Liver (tissue), 9 donors: ENCODE data around the gene CKS2. TPM values are rescaled to one million over a fixed set of nuclear protein-coding genes. Genes with fewer than 3 reads are reported as not detected.

Source experiments
- DNase-seq: peaks from one replicate; pipeline ENCODE4 v3.0.0-alpha.2; 2017; ENCODE audit warnings: low spot score
- H3K27ac ChIP-seq, 2 donors: one replicate each; pipeline ENCODE4 v1.7.0; 2013; ENCODE audit warnings: inconsistent platforms in 2 of 2, low read length in 2 of 2, control low read depth in 1 of 2, low read depth in 1 of 2, mild to moderate bottlenecking in 1 of 2
- H3K27me3 ChIP-seq, 4 donors: one replicate each; pipeline versions ENCODE4 v1.6.1 to v1.7.0; 2013; ENCODE audit warnings: low read length in 3 of 4, inconsistent platforms in 1 of 4, mild to moderate bottlenecking in 1 of 4, moderate library complexity in 1 of 4; ENCODE audit not compliant: control insufficient read depth in 4 of 4, insufficient read depth in 4 of 4
- H3K36me3 ChIP-seq, 4 donors: one replicate each; pipeline versions ENCODE4 v1.6.1 to v1.7.0; 2013; ENCODE audit warnings: low read length in 3 of 4, mild to moderate bottlenecking in 3 of 4, low read depth in 1 of 4, moderate library complexity in 1 of 4; ENCODE audit not compliant: control insufficient read depth in 4 of 4, insufficient read depth in 3 of 4
- H3K4me1 ChIP-seq, 4 donors: one replicate each; pipeline versions ENCODE4 v1.6.1 to v1.7.0; 2013; ENCODE audit warnings: low read length in 3 of 4, mild to moderate bottlenecking in 3 of 4, moderate library complexity in 1 of 4; ENCODE audit not compliant: control insufficient read depth in 4 of 4, insufficient read depth in 4 of 4
- H3K4me3 ChIP-seq, 3 donors: one replicate each; pipeline versions ENCODE4 v1.6.1 to v1.7.0; 2013; ENCODE audit warnings: low read length in 3 of 3, control low read depth in 1 of 3, low read depth in 1 of 3, mild to moderate bottlenecking in 1 of 3
- H3K9ac ChIP-seq, 2 donors: one replicate each; pipeline ENCODE4 v1.7.0; 2013; ENCODE audit warnings: low read length in 2 of 2, mild to moderate bottlenecking in 2 of 2, moderate library complexity in 2 of 2, control low read depth in 1 of 2, low read depth in 1 of 2
- H3K9me3 ChIP-seq, 4 donors: one replicate each; pipeline versions ENCODE4 v1.6.1 to v1.7.0; 2013; ENCODE audit warnings: low read length in 3 of 4; ENCODE audit not compliant: control insufficient read depth in 4 of 4
- ATF3 ChIP-seq: IDR thresholded peaks from 2 replicates; pipeline ENCODE4 v1.6.1; 2016; ENCODE audit warnings: antibody characterized with exemption
- CTCF ChIP-seq: fragments of 150-350 bp; IDR thresholded peaks from 2 replicates; pipeline ENCODE4 v1.5.1; 2017; ENCODE audit warnings: improper control_type of control experiment, low read depth, low read length; ENCODE audit not compliant: missing input control
- FOXA1 ChIP-seq: IDR thresholded peaks from 2 replicates; pipeline ENCODE4 v1.6.1; 2016; ENCODE audit warnings: antibody characterized with exemption
- FOXA2 ChIP-seq: IDR thresholded peaks from 2 replicates; pipeline ENCODE4 v1.6.1; 2016; ENCODE audit warnings: antibody characterized with exemption
- GABPA ChIP-seq, 2 donors: IDR thresholded peaks in 1 of 2; conservative IDR thresholded peaks in 1 of 2; 2 replicates each; pipeline ENCODE4 v1.6.1; 2016; ENCODE audit warnings: antibody characterized with exemption in 2 of 2, mild to moderate bottlenecking in 1 of 2, moderate library complexity in 1 of 2
- HNF4A ChIP-seq, 2 donors: conservative IDR thresholded peaks; 2 replicates each; pipeline ENCODE4 v1.6.1; 2016; ENCODE audit warnings: antibody characterized with exemption in 2 of 2, mild to moderate bottlenecking in 2 of 2
- HNF4G ChIP-seq: IDR thresholded peaks from 2 replicates; pipeline ENCODE4 v1.6.1; 2016; ENCODE audit warnings: antibody characterized with exemption
- JUND ChIP-seq, 2 donors: IDR thresholded peaks; 2 replicates each; pipeline ENCODE4 v1.6.1; 2016; ENCODE audit warnings: antibody characterized with exemption in 2 of 2
- NR2F2 ChIP-seq: IDR thresholded peaks from 2 replicates; pipeline ENCODE4 v1.6.1; 2016; ENCODE audit warnings: antibody characterized with exemption
- SP1 ChIP-seq: IDR thresholded peaks from 2 replicates; pipeline ENCODE4 v1.6.1; 2018; ENCODE audit warnings: antibody characterized with exemption, mild to moderate bottlenecking
- YY1 ChIP-seq: IDR thresholded peaks from 2 replicates; pipeline ENCODE4 v1.6.1; 2016; ENCODE audit warnings: antibody characterized with exemption, mild to moderate bottlenecking
- WGBS: extraction: QIAGEN DNeasy Blood & Tissue Kit; methylation state at CpG from one replicate; pipeline ENCODE4 v1.1.7; 2013; 5-methylcytosine and 5-hydroxymethylcytosine counted together
- polyA plus RNA-seq, 2 donors: library from polyadenylated mRNA; stranded (reverse) in 1 of 2; unstranded in 1 of 2; fragments of 200-250 nt in 1 of 2; fragments of >200 nt in 1 of 2; fragmentation: Nextera tagmentation in 1 of 2; extraction: Ambion mirVana in 1 of 2; gene quantifications; one replicate each; pipeline versions ENCODE4 v1.2.1 to v1.2.3, GENCODE V29; 2013 to 2015
- total RNA-seq, 2 donors: library from RNA; depleted of rRNA; stranded (reverse); fragments of >200 nt; gene quantifications; one replicate each; pipeline ENCODE4 v1.2.3, GENCODE V29; 2014
- TF ChIP-seq, protein P1 (sequence below): IDR thresholded peaks from 2 replicates; pipeline ENCODE4 v1.6.1; 2016; ENCODE audit warnings: antibody characterized with exemption
- TF ChIP-seq, protein P2 (sequence below): IDR thresholded peaks from 2 replicates; pipeline ENCODE4 v1.6.1; 2016; ENCODE audit warnings: antibody characterized with exemption
- donor health status: healthy.
- donor health status: healthy.
- donor health status: healthy.
- donor health status: healthy.
- donor health status: healthy.

The CKS2 gene
- total and polyA plus RNA-seq, 4 donors: 3.1 to 79.7 (median 17.7) TPM

- TF ChIP-seq JUND (IDR thresholded peaks at IDR 0.05) (no peak), ATF3 (no peak), HNF4A (conservative IDR thresholded peaks at IDR 0.05) (peak in 1 of 2 donors; percentile 34), SP1 (no peak), NR2F2 (no peak), CTCF (no peak)
- TF ChIP-seq, protein P1, sequence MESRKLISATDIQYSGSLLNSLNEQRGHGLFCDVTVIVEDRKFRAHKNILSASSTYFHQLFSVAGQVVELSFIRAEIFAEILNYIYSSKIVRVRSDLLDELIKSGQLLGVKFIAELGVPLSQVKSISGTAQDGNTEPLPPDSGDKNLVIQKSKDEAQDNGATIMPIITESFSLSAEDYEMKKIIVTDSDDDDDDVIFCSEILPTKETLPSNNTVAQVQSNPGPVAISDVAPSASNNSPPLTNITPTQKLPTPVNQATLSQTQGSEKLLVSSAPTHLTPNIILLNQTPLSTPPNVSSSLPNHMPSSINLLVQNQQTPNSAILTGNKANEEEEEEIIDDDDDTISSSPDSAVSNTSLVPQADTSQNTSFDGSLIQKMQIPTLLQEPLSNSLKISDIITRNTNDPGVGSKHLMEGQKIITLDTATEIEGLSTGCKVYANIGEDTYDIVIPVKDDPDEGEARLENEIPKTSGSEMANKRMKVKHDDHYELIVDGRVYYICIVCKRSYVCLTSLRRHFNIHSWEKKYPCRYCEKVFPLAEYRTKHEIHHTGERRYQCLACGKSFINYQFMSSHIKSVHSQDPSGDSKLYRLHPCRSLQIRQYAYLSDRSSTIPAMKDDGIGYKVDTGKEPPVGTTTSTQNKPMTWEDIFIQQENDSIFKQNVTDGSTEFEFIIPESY: no peak
- Histone ChIP-seq H3K9ac (peak overlapping the region; percentile 15 to 64), H3K36me3 (no peaks in the 10 kb centered on the region), H3K4me3 (peak overlapping the region; percentile 69 to 81 (median 79)), H3K27me3 (no peaks in the 10 kb centered on the region), H3K27ac (peak overlapping the region; percentile 52 to 73), H3K4me1 (peaks cover 0 to 11% (median 6%) of the 10 kb centered on the region in 4 donors), H3K9me3 (no peaks in the 10 kb centered on the region)
- under 1% methylated on average over 54 of the region's 54 CpGs for WGBS
- no peak for DNase-seq
These were observed 589 bp downstream of the CKS2 start for GRCh38 chr9:89311346-89312221.

- H3K36me3 ChIP-seq: no peaks in the 10 kb centered on the region
- H3K27ac ChIP-seq: peak overlapping the region; percentile 52 to 73
- no peaks in the 10 kb centered on the region for H3K27me3 ChIP-seq
- no peak for TF ChIP-seq FOXA1
- TF ChIP-seq, protein P2, sequence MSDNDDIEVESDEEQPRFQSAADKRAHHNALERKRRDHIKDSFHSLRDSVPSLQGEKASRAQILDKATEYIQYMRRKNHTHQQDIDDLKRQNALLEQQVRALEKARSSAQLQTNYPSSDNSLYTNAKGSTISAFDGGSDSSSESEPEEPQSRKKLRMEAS: peak; percentile 13
- peak; percentile 27 for TF ChIP-seq YY1
- peak in 1 of 2 donors; percentile 7 for TF ChIP-seq HNF4A (conservative IDR thresholded peaks at IDR 0.05)
- peak overlapping the region; percentile 15 to 64 for H3K9ac ChIP-seq
- DNase-seq: peak; percentile 42
- under 1% methylated on average over 8 of the region's 8 CpGs for WGBS
- no peaks in the 10 kb centered on the region for H3K9me3 ChIP-seq
- H3K4me3 ChIP-seq: peak overlapping the region; percentile 58 to 79 (median 69)
- peaks cover 0 to 12% (median 6%) of the 10 kb centered on the region in 4 donors for H3K4me1 ChIP-seq
These were observed 1.2 kb downstream of the CKS2 start for GRCh38 chr9:89312222-89312571.

- no peaks in the 10 kb centered on the region for H3K27me3 ChIP-seq
- H3K36me3 ChIP-seq: no peaks in the 10 kb centered on the region
- no peak for DNase-seq
- H3K9me3 ChIP-seq: no peaks in the 10 kb centered on the region
- H3K4me1 ChIP-seq: peaks cover 0 to 19% (median 12%) of the 10 kb centered on the region in 4 donors
- WGBS: 88% methylated on average over 1 of the region's 1 CpG
- TF ChIP-seq YY1: no peak
- no peak for TF ChIP-seq GABPA (IDR thresholded peaks at IDR 0.05 in 1 of 2, conservative IDR thresholded peaks at IDR 0.05 in 1 of 2)
- no peak for TF ChIP-seq HNF4G
- no peak for TF ChIP-seq FOXA2
- TF ChIP-seq CTCF: no peak
- TF ChIP-seq SP1: no peak
- H3K27ac ChIP-seq: no peak overlapping the region
- H3K4me3 ChIP-seq: no peak overlapping the region
- no peak overlapping the region for H3K9ac ChIP-seq
These were observed 2.8 kb downstream of the CKS2 start for GRCh38 chr9:89313842-89314241.
